HepG2 (cell line): ENCODE results near the gene KRTAP1-1. TPM values are rescaled to one million over a fixed set of nuclear protein-coding genes. Genes with fewer than 3 reads are reported as not detected.
A peak's percentile ranks its signal among the peaks of the same experiment; 100 is the strongest.

Source experiments
- ARNT ChIP-seq: fragments of 450-650 bp; IDR thresholded peaks from 2 replicates; pipeline ENCODE4 v1.6.1; 2017
- GATAD1 ChIP-seq: IDR thresholded peaks from 2 replicates; pipeline ENCODE4 v1.6.1; 2016; ENCODE audit warnings: missing genetic modification reagents, missing compliant biosample characterization
- KDM1A ChIP-seq: IDR thresholded peaks from 2 replicates; pipeline ENCODE4 v1.6.1; 2016; ENCODE audit warnings: missing compliant biosample characterization
- MTF1 ChIP-seq: sonication (generic); formaldehyde crosslinking; IDR thresholded peaks from 2 replicates; pipeline ENCODE4 v1.5.0; 2020; ENCODE audit warnings: missing genetic modification reagents
- NFKBIZ ChIP-seq: IDR thresholded peaks from 2 replicates; pipeline ENCODE4 v1.6.1; 2018; ENCODE audit warnings: missing genetic modification reagents, missing compliant biosample characterization
- NR1H2 ChIP-seq: sonication (generic); formaldehyde crosslinking; IDR thresholded peaks from 2 replicates; pipeline ENCODE4 v1.8.1; 2022; ENCODE audit warnings: low read depth, missing genetic modification reagents, borderline replicate concordance
- RAD51 ChIP-seq: fragments of 450-650 bp; IDR thresholded peaks from 2 replicates; pipeline ENCODE4 v1.6.1; 2016; ENCODE audit warnings: borderline replicate concordance
- SSRP1 ChIP-seq: IDR thresholded peaks from 2 replicates; pipeline ENCODE4 v1.6.1; 2016; ENCODE audit warnings: control low read depth
- TMF1 ChIP-seq: sonication (generic); formaldehyde crosslinking; IDR thresholded peaks from 2 replicates; pipeline ENCODE4 v1.8.1; 2022; ENCODE audit warnings: low read depth, missing genetic modification reagents
- ZNF138 ChIP-seq: sonication (generic); formaldehyde crosslinking; IDR thresholded peaks from 2 replicates; pipeline ENCODE4 v1.5.0; 2020; ENCODE audit warnings: mild to moderate bottlenecking, low read depth, missing genetic modification reagents
- ZNF564 ChIP-seq: sonication (generic); formaldehyde crosslinking; IDR thresholded peaks from 2 replicates; pipeline ENCODE4 v1.8.1; 2023; ENCODE audit warnings: mild to moderate bottlenecking, missing genetic modification reagents
- ZNF577 ChIP-seq: sonication (generic); formaldehyde crosslinking; IDR thresholded peaks from 2 replicates; pipeline ENCODE4 v1.4.0; 2020; ENCODE audit warnings: mild to moderate bottlenecking, low read depth, missing genetic modification reagents, borderline replicate concordance
- ZNF660 ChIP-seq: sonication (generic); formaldehyde crosslinking; IDR thresholded peaks from 2 replicates; pipeline ENCODE4 v1.5.1; 2020; ENCODE audit warnings: mild to moderate bottlenecking, low read depth, missing genetic modification reagents, borderline replicate concordance
- ZNF672 ChIP-seq: sonication (generic); formaldehyde crosslinking; IDR thresholded peaks from 2 replicates; pipeline ENCODE4 v1.8.1; 2022; ENCODE audit warnings: missing genetic modification reagents
- ZNF883 ChIP-seq: sonication (generic); formaldehyde crosslinking; IDR thresholded peaks from 2 replicates; pipeline ENCODE4 v1.5.1; 2020; ENCODE audit warnings: mild to moderate bottlenecking, missing genetic modification reagents; ENCODE audit errors: not compliant biosample characterization
- ZSCAN21 ChIP-seq: sonication (generic); formaldehyde crosslinking; IDR thresholded peaks from 2 replicates; pipeline ENCODE4 v1.8.0; 2022; ENCODE audit warnings: mild to moderate bottlenecking, missing genetic modification reagents, moderate library complexity, borderline replicate concordance
- polyA plus RNA-seq, 8 experiments: library from polyadenylated mRNA; depleted of rRNA in 3 of 8; stranded (reverse) in 7 of 8; unstranded in 1 of 8; fragments of >200 nt; fragmentation: Illumina TruSeq in 4 of 8; extraction: Trizol in 4 of 8; gene quantifications; 2 replicates each; pipeline versions ENCODE4 v1.2.1 to v1.2.3, GENCODE V29; 2011 to 2016; ENCODE audit warnings: low read depth in 4 of 8, missing spikeins in 1 of 8, mixed read lengths in 1 of 8; ENCODE audit not compliant: insufficient read depth in 1 of 8
- total RNA-seq, 5 experiments: library from RNA; depleted of rRNA; stranded (reverse); fragments of >200 nt; fragmentation: Illumina TruSeq; extraction: Trizol; gene quantifications; 2 replicates each; pipeline ENCODE4 v1.2.3, GENCODE V29; 2016; ENCODE audit warnings: low read depth in 1 of 5
- TF ChIP-seq, protein P1 (sequence below): sonication (generic); formaldehyde crosslinking; IDR thresholded peaks from 2 replicates; pipeline ENCODE4 v1.4.0; 2020; ENCODE audit warnings: missing genetic modification reagents
- TF ChIP-seq, protein P2 (sequence below): IDR thresholded peaks from 2 replicates; pipeline ENCODE4 v1.6.1; 2016
- TF ChIP-seq, protein P3 (sequence below): sonication (generic); formaldehyde crosslinking; IDR thresholded peaks from 2 replicates; pipeline ENCODE4 v1.9.0; 2022; ENCODE audit warnings: missing genetic modification reagents, mild to moderate bottlenecking, borderline replicate concordance
- TF ChIP-seq, protein P4 (sequence below): sonication (generic); formaldehyde crosslinking; IDR thresholded peaks from 2 replicates; pipeline ENCODE4 v1.9.0; 2021; ENCODE audit warnings: missing genetic modification reagents, mild to moderate bottlenecking, borderline replicate concordance
- TF ChIP-seq, protein P5 (sequence below): sonication (generic); formaldehyde crosslinking; IDR thresholded peaks from 2 replicates; pipeline ENCODE4 v1.4.0; 2020; ENCODE audit warnings: mild to moderate bottlenecking, missing genetic modification reagents

Gene KRTAP1-1
- total and polyA plus RNA-seq, 2 of the 13 experiments (the other 11 are each of a cell fraction or from before 2014, with no cell fraction given) = not detected

DNA sequence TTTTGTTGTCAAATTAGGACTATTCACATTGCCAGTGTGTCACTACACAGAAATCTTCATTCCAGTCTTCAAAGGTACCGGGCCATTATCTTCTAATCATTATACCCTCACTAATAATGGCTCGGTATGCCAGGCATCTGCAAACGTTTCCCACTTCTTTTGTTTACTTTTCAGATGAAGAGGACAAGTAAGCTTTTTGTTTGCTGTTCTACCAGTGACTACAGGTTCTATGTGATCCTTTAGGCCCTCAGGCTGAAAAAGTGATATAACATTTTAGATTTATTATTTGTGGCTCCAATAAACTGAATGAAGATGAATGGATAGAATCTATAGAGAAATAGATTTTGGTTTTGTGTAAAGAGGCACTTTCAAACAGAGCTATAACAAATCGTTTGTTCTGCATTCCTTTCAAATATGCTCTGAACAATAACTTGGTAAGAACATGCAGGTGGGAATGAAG lies 31.9 kb downstream of the KRTAP1-1 start (continued):
- no peak for TF ChIP-seq SSRP1
- no peak for TF ChIP-seq MTF1 (CRISPR knock-in tag)
- 0 out of 2 replicates have a peak, but pooled peaks have one; percentile 71 for TF ChIP-seq NFKBIZ (CRISPR knock-in tag)
- TF ChIP-seq ZNF672 (CRISPR knock-in tag) = no peak
- TF ChIP-seq NR1H2 (CRISPR knock-in tag) = no peak
- TF ChIP-seq ZNF660 (CRISPR knock-in tag) = no peak
- no peak for TF ChIP-seq ARNT
- no peak for TF ChIP-seq ZNF564 (CRISPR knock-in tag)
- TF ChIP-seq, protein P1, sequence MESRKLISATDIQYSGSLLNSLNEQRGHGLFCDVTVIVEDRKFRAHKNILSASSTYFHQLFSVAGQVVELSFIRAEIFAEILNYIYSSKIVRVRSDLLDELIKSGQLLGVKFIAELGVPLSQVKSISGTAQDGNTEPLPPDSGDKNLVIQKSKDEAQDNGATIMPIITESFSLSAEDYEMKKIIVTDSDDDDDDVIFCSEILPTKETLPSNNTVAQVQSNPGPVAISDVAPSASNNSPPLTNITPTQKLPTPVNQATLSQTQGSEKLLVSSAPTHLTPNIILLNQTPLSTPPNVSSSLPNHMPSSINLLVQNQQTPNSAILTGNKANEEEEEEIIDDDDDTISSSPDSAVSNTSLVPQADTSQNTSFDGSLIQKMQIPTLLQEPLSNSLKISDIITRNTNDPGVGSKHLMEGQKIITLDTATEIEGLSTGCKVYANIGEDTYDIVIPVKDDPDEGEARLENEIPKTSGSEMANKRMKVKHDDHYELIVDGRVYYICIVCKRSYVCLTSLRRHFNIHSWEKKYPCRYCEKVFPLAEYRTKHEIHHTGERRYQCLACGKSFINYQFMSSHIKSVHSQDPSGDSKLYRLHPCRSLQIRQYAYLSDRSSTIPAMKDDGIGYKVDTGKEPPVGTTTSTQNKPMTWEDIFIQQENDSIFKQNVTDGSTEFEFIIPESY (CRISPR knock-in tag) = no peak
- TF ChIP-seq ZNF577 = no peak
- TF ChIP-seq, protein P2, sequence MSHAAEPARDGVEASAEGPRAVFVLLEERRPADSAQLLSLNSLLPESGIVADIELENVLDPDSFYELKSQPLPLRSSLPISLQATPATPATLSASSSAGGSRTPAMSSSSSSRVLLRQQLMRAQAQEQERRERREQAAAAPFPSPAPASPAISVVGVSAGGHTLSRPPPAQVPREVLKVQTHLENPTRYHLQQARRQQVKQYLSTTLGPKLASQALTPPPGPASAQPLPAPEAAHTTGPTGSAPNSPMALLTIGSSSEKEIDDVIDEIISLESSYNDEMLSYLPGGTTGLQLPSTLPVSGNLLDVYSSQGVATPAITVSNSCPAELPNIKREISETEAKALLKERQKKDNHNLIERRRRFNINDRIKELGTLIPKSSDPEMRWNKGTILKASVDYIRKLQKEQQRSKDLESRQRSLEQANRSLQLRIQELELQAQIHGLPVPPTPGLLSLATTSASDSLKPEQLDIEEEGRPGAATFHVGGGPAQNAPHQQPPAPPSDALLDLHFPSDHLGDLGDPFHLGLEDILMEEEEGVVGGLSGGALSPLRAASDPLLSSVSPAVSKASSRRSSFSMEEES (CRISPR knock-in tag) = peak; percentile 68
- TF ChIP-seq GATAD1 (CRISPR knock-in tag) = 0 out of 2 replicates have a peak, but pooled peaks have one; percentile 33
- TF ChIP-seq, protein P3, sequence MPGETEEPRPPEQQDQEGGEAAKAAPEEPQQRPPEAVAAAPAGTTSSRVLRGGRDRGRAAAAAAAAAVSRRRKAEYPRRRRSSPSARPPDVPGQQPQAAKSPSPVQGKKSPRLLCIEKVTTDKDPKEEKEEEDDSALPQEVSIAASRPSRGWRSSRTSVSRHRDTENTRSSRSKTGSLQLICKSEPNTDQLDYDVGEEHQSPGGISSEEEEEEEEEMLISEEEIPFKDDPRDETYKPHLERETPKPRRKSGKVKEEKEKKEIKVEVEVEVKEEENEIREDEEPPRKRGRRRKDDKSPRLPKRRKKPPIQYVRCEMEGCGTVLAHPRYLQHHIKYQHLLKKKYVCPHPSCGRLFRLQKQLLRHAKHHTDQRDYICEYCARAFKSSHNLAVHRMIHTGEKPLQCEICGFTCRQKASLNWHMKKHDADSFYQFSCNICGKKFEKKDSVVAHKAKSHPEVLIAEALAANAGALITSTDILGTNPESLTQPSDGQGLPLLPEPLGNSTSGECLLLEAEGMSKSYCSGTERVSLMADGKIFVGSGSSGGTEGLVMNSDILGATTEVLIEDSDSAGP (CRISPR knock-in tag) = no peak
- no peak for TF ChIP-seq ZSCAN21 (CRISPR knock-in tag)
- TF ChIP-seq, protein P4, sequence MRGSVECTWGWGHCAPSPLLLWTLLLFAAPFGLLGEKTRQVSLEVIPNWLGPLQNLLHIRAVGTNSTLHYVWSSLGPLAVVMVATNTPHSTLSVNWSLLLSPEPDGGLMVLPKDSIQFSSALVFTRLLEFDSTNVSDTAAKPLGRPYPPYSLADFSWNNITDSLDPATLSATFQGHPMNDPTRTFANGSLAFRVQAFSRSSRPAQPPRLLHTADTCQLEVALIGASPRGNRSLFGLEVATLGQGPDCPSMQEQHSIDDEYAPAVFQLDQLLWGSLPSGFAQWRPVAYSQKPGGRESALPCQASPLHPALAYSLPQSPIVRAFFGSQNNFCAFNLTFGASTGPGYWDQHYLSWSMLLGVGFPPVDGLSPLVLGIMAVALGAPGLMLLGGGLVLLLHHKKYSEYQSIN (CRISPR knock-in tag) = no peak
- TF ChIP-seq TMF1 (CRISPR knock-in tag) = no peak
- 0 out of 2 replicates have a peak, but pooled peaks have one; percentile 36 for TF ChIP-seq KDM1A
- TF ChIP-seq ZNF138 = no peak
- TF ChIP-seq RAD51 = no peak
- TF ChIP-seq, protein P5, sequence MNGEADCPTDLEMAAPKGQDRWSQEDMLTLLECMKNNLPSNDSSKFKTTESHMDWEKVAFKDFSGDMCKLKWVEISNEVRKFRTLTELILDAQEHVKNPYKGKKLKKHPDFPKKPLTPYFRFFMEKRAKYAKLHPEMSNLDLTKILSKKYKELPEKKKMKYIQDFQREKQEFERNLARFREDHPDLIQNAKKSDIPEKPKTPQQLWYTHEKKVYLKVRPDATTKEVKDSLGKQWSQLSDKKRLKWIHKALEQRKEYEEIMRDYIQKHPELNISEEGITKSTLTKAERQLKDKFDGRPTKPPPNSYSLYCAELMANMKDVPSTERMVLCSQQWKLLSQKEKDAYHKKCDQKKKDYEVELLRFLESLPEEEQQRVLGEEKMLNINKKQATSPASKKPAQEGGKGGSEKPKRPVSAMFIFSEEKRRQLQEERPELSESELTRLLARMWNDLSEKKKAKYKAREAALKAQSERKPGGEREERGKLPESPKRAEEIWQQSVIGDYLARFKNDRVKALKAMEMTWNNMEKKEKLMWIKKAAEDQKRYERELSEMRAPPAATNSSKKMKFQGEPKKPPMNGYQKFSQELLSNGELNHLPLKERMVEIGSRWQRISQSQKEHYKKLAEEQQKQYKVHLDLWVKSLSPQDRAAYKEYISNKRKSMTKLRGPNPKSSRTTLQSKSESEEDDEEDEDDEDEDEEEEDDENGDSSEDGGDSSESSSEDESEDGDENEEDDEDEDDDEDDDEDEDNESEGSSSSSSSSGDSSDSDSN = no peak
- TF ChIP-seq ZNF883 (CRISPR knock-in tag) = no peak
